SK-N-SH (cell line): ENCODE measurements around the gene PCDHA5. TPM values are rescaled to one million over a fixed set of nuclear protein-coding genes. Genes with fewer than 3 reads are reported as not detected.

ENCODE experiments used
- CTCF ChIA-PET: fragments of 300-600, 350-600 bp; formaldehyde crosslinking; extraction: SDS; loops from one replicate; lab custom pipeline; 2021; lab: Yijun Ruan, JAX
- POLR2A ChIA-PET: fragments of 350-600 bp; sonication (Branson Sonifier 250); formaldehyde crosslinking; extraction: SDS; loops from one replicate; lab custom pipeline; 2020; ENCODE audit warnings: antibody characterized with exemption, inconsistent platforms; lab: Yijun Ruan, JAX
- DNase-seq: peaks from one replicate; pipeline ENCODE4 v3.0.0; 2012
- H2AFZ ChIP-seq: fragments of 200-600 bp; sonication (generic); 2 replicates; pipeline ENCODE4 v1.8.1; 2016; ENCODE audit warnings: antibody characterized with exemption, mild to moderate bottlenecking, low read depth
- H3F3A ChIP-seq: fragments of 200-600 bp; sonication (generic); replicated peaks from 2 replicates; pipeline ENCODE3; 2016; ENCODE audit warnings: antibody characterized with exemption, mild to moderate bottlenecking; ENCODE audit not compliant: insufficient read depth
- H3K27ac ChIP-seq, 2 experiments: fragments of 200-500 bp in 1 of 2; fragments of 200-600 bp in 1 of 2; sonication (Bioruptor generic) in 1 of 2; sonication (generic), shearing (Covaris generic) in 1 of 2; 2 replicates each; pipeline versions ENCODE4 v1.5.1 to v1.6.1; 2014 to 2016; ENCODE audit warnings: low read depth in 2 of 2, inconsistent platforms in 1 of 2, low read length in 1 of 2, mild to moderate bottlenecking in 1 of 2, mixed read lengths in 1 of 2
- H3K27me3 ChIP-seq: fragments of 200-600 bp; sonication (generic), shearing (Covaris generic); 2 replicates; pipeline ENCODE4 v1.6.1; 2016; ENCODE audit warnings: mixed run types; ENCODE audit not compliant: insufficient read depth
- H3K36me3 ChIP-seq, 2 experiments: fragments of 200-500 bp in 1 of 2; fragments of 200-600 bp in 1 of 2; sonication (Bioruptor generic) in 1 of 2; sonication (generic) in 1 of 2; replicated peaks in 1 of 2; 2 replicates each; pipeline versions ENCODE3 to v1.5.1; 2014 to 2016; ENCODE audit warnings: low read length in 1 of 2, mild to moderate bottlenecking in 1 of 2; ENCODE audit not compliant: insufficient read depth in 2 of 2, control insufficient read depth in 1 of 2
- H3K4me1 ChIP-seq, 2 experiments: fragments of 200-500 bp in 1 of 2; fragments of 200-600 bp in 1 of 2; sonication (Bioruptor generic) in 1 of 2; sonication (generic), shearing (Covaris generic) in 1 of 2; 2 replicates each; pipeline versions ENCODE4 v1.5.1 to v1.6.1; 2014 to 2016; ENCODE audit warnings: low read depth in 1 of 2, low read length in 1 of 2, mixed run types in 1 of 2; ENCODE audit not compliant: insufficient read depth in 2 of 2, control insufficient read depth in 1 of 2
- H3K4me2 ChIP-seq: fragments of 200-600 bp; sonication (generic), shearing (Covaris generic); 2 replicates; pipeline ENCODE4 v1.6.1; 2017; ENCODE audit warnings: mixed run types
- H3K4me3 ChIP-seq, 2 experiments: fragments of 200-500 bp in 1 of 2; fragments of 200-600 bp in 1 of 2; sonication (Bioruptor generic) in 1 of 2; sonication (generic), shearing (Covaris generic) in 1 of 2; 2 replicates each; pipeline versions ENCODE4 v1.5.1 to v1.8.1; 2014 to 2016; ENCODE audit warnings: low read depth in 2 of 2, inconsistent platforms in 1 of 2, low read length in 1 of 2, mild to moderate bottlenecking in 1 of 2, mixed read lengths in 1 of 2, moderate library complexity in 1 of 2
- H3K79me2 ChIP-seq: fragments of 200-600 bp; sonication (generic); 2 replicates; pipeline ENCODE4 v1.8.1; 2017; ENCODE audit warnings: mild to moderate bottlenecking; ENCODE audit not compliant: insufficient read depth
- H3K9ac ChIP-seq: fragments of 200-600 bp; sonication (generic); 2 replicates; pipeline ENCODE4 v1.6.1; 2017; ENCODE audit warnings: mixed run types
- H3K9me2 ChIP-seq: fragments of 200-600 bp; sonication (generic); 2 replicates; pipeline ENCODE4 v1.6.1; 2017; ENCODE audit warnings: mixed run types
- H3K9me3 ChIP-seq: fragments of 200-600 bp; sonication (generic); 2 replicates; pipeline ENCODE4 v1.6.1; 2017; ENCODE audit warnings: mixed run types, mild to moderate bottlenecking, moderate library complexity
- H4K20me1 ChIP-seq: fragments of 200-600 bp; sonication (generic); 2 replicates; pipeline ENCODE4 v1.6.1; 2017; ENCODE audit warnings: mild to moderate bottlenecking, mixed run types; ENCODE audit not compliant: insufficient read depth
- CHD2 ChIP-seq: fragments of 150-350 bp; IDR thresholded peaks from 2 replicates; pipeline ENCODE4 v1.6.1; 2018; ENCODE audit warnings: low read length; ENCODE audit not compliant: partially characterized antibody
- EP300 ChIP-seq, 2 experiments: IDR thresholded peaks; 2 replicates each; pipeline versions ENCODE4 v1.4.0 to v1.6.1; 2012; ENCODE audit warnings: borderline replicate concordance in 1 of 2, low read depth in 1 of 2, low read length in 1 of 2
- EZH2phosphoT487 ChIP-seq: fragments of 200-600 bp; sonication (generic); IDR thresholded peaks from 2 replicates; pipeline ENCODE4 v1.6.1; 2017; ENCODE audit warnings: low read depth, mixed run types, mild to moderate bottlenecking, antibody characterized with exemption, moderate library complexity, borderline replicate concordance
- FOXJ3 ChIP-seq: sonication (generic); formaldehyde crosslinking; IDR thresholded peaks from 2 replicates; pipeline ENCODE4 v1.5.1; 2020; ENCODE audit warnings: mild to moderate bottlenecking, missing genetic modification reagents
- FOXM1 ChIP-seq: IDR thresholded peaks from 2 replicates; pipeline ENCODE4 v1.4.0; 2012; ENCODE audit warnings: low read depth, mild to moderate bottlenecking
- GABPA ChIP-seq: IDR thresholded peaks from 2 replicates; pipeline ENCODE4 v1.4.0; 2012; ENCODE audit warnings: low read depth, mild to moderate bottlenecking
- GATA2 ChIP-seq: sonication (generic); formaldehyde crosslinking; IDR thresholded peaks from 2 replicates; pipeline ENCODE4 v1.5.0; 2020; ENCODE audit warnings: mild to moderate bottlenecking, missing genetic modification reagents
- RCOR1 ChIP-seq: fragments of 150-350 bp; IDR thresholded peaks from 2 replicates; pipeline ENCODE4 v1.6.1; 2017; ENCODE audit warnings: antibody characterized with exemption, low read length
- RXRA ChIP-seq: IDR thresholded peaks from 2 replicates; pipeline ENCODE4 v1.4.0; 2012; ENCODE audit warnings: low read depth, mild to moderate bottlenecking, borderline replicate concordance
- SIN3A ChIP-seq: IDR thresholded peaks from 2 replicates; pipeline ENCODE4 v1.6.1; 2012; ENCODE audit warnings: low read depth, mild to moderate bottlenecking, low read length, moderate library complexity, borderline replicate concordance
- SMC3 ChIP-seq: IDR thresholded peaks from 2 replicates; pipeline ENCODE4 v1.6.1; 2012; ENCODE audit warnings: low read depth, low read length, improper control_type of control experiment
- TCF12 ChIP-seq: IDR thresholded peaks from 2 replicates; pipeline ENCODE4 v1.4.0; 2012
- WGBS: methylation state at CpG from one replicate; pipeline ENCODE4 v1.1.6; 2017; ENCODE audit warnings: low lambda C conversion rate; 5-methylcytosine and 5-hydroxymethylcytosine counted together
- polyA plus RNA-seq, 3 experiments: library from polyadenylated mRNA; depleted of rRNA; stranded (reverse); fragments of >200 nt; gene quantifications; 2 replicates each; pipeline ENCODE4 v1.2.3, GENCODE V29; 2012
- TF ChIP-seq, protein P1 (sequence below): IDR thresholded peaks from 2 replicates; pipeline ENCODE4 v1.4.0; 2012; ENCODE audit warnings: low read depth, borderline replicate concordance

The PCDHA5 gene
- polyA plus RNA-seq, 1 of the 3 experiments (the other 2 are of a cell fraction), result 0.02 TPM

DNA sequence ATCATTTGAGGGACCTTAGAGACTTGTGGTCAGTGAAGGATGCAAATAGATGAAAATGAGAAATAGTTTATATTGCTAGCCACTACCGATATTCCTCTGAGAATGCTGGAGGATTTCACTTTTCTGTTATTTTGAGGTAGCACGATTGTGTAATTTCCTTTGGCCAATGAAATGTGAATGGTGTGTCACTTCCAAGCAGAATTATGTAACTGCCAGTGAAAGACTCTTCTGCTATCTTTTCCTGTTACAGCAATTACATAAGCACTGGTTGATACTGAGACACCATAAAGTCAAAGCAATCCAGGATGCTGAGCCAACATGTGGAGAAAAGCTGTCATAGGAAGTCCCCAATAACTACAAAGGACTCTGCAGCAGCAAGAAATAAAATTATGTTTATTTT is 30.3 kb upstream of the PCDHA5 start:
- 9% methylated on average over 2 of the region's 2 CpGs for WGBS
- Histone ChIP-seq H3F3A (no peaks in the 10 kb centered on the region), H3K9me3 (no peaks in the 10 kb centered on the region), H2AFZ (no peak overlapping the region), H3K79me2 (no peaks in the 10 kb centered on the region), H3K27ac (no peak overlapping the region), H4K20me1 (no peaks in the 10 kb centered on the region), H3K4me3 (no peak overlapping the region), H3K36me3 (no peaks in the 10 kb centered on the region), H3K9ac (no peak overlapping the region), H3K4me2 (no peak overlapping the region), H3K4me1 (no peaks in the 10 kb centered on the region), H3K9me2 (no peaks in the 10 kb centered on the region), H3K27me3 (no peaks in the 10 kb centered on the region)
- ChIA-PET POLR2A (no interaction called here), CTCF (no interaction called here)
- no peak for TF ChIP-seq EP300 (IDR thresholded peaks at IDR 0.05; ENCODE audit: borderline replicate concordance in 1 of 2, low read depth in 1 of 2, low read length in 1 of 2)
- no peak for DNase-seq

DNA sequence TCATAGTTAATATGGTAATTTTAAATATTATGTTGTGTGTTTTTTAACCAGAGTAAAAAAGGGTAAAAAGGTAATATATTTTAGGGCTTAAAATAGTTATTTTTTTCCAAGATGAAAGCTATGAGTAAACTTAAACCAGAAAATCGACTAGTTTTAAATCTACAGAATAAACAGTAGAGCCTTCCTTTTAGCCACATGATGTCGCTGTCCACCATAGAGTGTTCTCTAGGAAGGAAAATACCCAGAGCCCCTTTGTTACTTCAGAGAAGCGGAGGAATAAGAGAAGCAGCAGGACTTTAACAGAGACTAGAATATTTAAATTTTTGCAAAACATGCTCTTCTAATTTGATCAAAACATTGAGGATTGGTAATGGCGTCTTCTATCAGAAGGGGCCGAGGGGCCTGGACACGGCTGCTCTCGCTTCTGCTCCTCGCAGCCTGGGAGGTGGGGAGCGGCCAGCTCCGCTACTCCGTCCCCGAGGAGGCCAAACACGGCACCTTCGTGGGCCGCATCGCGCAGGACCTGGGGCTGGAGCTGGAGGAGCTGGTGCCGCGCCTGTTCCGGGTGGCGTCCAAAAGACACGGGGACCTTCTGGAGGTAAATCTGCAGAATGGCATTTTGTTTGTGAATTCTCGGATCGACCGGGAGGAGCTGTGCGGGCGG is 26.7 kb upstream of the PCDHA5 start, which contains the start of gene PCDHA2:
Gene PCDHA2 (plus strand): TSS at position 258 of the 664 bp plus-strand sequence.
- Histone ChIP-seq H2AFZ (no peak within 1 kb of the TSS), H3K4me3 (peak within 1 kb of the TSS in 1 of 2 experiments; percentile 17; a peak in 1 of 4 replicates), H3K36me3 (no peaks in the 10 kb centered on the region), H3K79me2 (no peaks in the 10 kb centered on the region), H3K9me3 (peaks cover 15% of the 10 kb centered on the region; the same call in 1 of the 2 replicates), H3K9me2 (no peaks in the 10 kb centered on the region), H3K4me1 (no peaks in the 10 kb centered on the region), H3K9ac (no peak within 1 kb of the TSS), H4K20me1 (no peaks in the 10 kb centered on the region), H3K4me2 (no peak within 1 kb of the TSS), H3K27me3 (no peaks in the 10 kb centered on the region), H3K27ac (no peak within 1 kb of the TSS), H3F3A (no peaks in the 10 kb centered on the region)
- DNase-seq, result no peak
- ChIA-PET POLR2A (no interaction called here), CTCF (interaction anchor here (0.6 to 3.7 kb wide), 5 partner anchors 12 to 426 kb away, joined by 3 to 23 read pairs (median 3); partner anchors contain the start of genes PCDHA4, PCDHA5 and PCDHA8)
- no peak for TF ChIP-seq FOXM1
- no peak for TF ChIP-seq GABPA
- TF ChIP-seq EZH2phosphoT487, result no peak
- TF ChIP-seq, protein P1, sequence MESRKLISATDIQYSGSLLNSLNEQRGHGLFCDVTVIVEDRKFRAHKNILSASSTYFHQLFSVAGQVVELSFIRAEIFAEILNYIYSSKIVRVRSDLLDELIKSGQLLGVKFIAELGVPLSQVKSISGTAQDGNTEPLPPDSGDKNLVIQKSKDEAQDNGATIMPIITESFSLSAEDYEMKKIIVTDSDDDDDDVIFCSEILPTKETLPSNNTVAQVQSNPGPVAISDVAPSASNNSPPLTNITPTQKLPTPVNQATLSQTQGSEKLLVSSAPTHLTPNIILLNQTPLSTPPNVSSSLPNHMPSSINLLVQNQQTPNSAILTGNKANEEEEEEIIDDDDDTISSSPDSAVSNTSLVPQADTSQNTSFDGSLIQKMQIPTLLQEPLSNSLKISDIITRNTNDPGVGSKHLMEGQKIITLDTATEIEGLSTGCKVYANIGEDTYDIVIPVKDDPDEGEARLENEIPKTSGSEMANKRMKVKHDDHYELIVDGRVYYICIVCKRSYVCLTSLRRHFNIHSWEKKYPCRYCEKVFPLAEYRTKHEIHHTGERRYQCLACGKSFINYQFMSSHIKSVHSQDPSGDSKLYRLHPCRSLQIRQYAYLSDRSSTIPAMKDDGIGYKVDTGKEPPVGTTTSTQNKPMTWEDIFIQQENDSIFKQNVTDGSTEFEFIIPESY, result no peak
- no peak for TF ChIP-seq FOXJ3 (CRISPR knock-in tag)
- TF ChIP-seq SMC3, result no peak
- TF ChIP-seq CHD2, result no peak
- no peak for TF ChIP-seq RXRA
- no peak for TF ChIP-seq SIN3A
- TF ChIP-seq RCOR1, result no peak
- no peak for TF ChIP-seq TCF12
- TF ChIP-seq GATA2, result no peak
- 76% methylated on average over 27 of the region's 27 CpGs for WGBS
